ENCODE results near the gene RAB17. TPM values are rescaled to one million over a fixed set of nuclear protein-coding genes. Genes with fewer than 3 reads are reported as not detected.

The RAB17 gene
- total and polyA plus RNA-seq, 10 of the 15 experiments (the other 5 are each of a cell fraction or from before 2014, with no cell fraction given): 0.07 to 1.4 (median 0.28) TPM; not detected in 3

- intact Hi-C loops (cut with micrococcal nuclease; ENCODE audit: unreplicated experiment) (no loop called here), in situ Hi-C loops (cut with MboI) (no loop called here)
- WGBS (ENCODE audit: insufficient coverage, insufficient replicate concordance, low lambda C conversion rate, missing lambda C conversion rate): 32% methylated on average over 14 of the region's 14 CpGs
- H4K20me1 ChIP-seq (ENCODE audit: control insufficient read depth, insufficient read depth): no peaks in the 10 kb centered on the region
- SMC1A ChIA-PET (ENCODE audit: uncharacterized antibody, unreplicated experiment): no interaction called here
- H3K27ac ChIP-seq (ENCODE audit: control insufficient read depth, insufficient read depth): no peak overlapping the region
- POLR2A ChIA-PET: no interaction called here
- no peak overlapping the region for H2AFZ ChIP-seq (ENCODE audit: control insufficient read depth, low read depth, low read length)
- H3K27me3 ChIP-seq (replicated peaks in 1 of 2; ENCODE audit: control insufficient read depth in 2 of 2, insufficient read depth in 2 of 2, low read length in 1 of 2): peaks cover 4 to 9% of the 10 kb centered on the region in 2 experiments; a peak in 3 of 4 replicates
- no peak for FAIRE-seq
- DNase-seq (ENCODE audit: low read depth, low spot score): no peak
- no peak overlapping the region for H3K4me3 ChIP-seq
- H3K79me2 ChIP-seq (ENCODE audit: control insufficient read depth, insufficient read depth, low read length): no peaks in the 10 kb centered on the region
- no peak overlapping the region for H3K9ac ChIP-seq (ENCODE audit: control insufficient read depth, insufficient read depth, low read length)
- 0 out of 3 replicates have a peak, but pooled peaks have one; percentile 20 for ATAC-seq
- no peaks in the 10 kb centered on the region for H3K4me1 ChIP-seq (ENCODE audit: control insufficient read depth, insufficient read depth, low read length)
- CTCF ChIA-PET: no interaction called here
- no peaks in the 10 kb centered on the region for H3K9me3 ChIP-seq (replicated peaks; ENCODE audit: control insufficient read depth, insufficient read depth, low read length)
- RAD21 ChIA-PET (ENCODE audit: unreplicated experiment): no interaction called here
- TF ChIP-seq ZNF687 (IDR thresholded peaks at IDR 0.05) (no peak), CBFB (IDR thresholded peaks at IDR 0.05; ENCODE audit: low read depth) (no peak), POLR2AphosphoS5 (IDR thresholded peaks at IDR 0.05; ENCODE audit: low read length) (no peak), MTA3 (IDR thresholded peaks at IDR 0.05; ENCODE audit: borderline replicate concordance, low read length) (no peak), CHD4 (IDR thresholded peaks at IDR 0.05) (no peak)
- TF ChIP-seq, protein P1, sequence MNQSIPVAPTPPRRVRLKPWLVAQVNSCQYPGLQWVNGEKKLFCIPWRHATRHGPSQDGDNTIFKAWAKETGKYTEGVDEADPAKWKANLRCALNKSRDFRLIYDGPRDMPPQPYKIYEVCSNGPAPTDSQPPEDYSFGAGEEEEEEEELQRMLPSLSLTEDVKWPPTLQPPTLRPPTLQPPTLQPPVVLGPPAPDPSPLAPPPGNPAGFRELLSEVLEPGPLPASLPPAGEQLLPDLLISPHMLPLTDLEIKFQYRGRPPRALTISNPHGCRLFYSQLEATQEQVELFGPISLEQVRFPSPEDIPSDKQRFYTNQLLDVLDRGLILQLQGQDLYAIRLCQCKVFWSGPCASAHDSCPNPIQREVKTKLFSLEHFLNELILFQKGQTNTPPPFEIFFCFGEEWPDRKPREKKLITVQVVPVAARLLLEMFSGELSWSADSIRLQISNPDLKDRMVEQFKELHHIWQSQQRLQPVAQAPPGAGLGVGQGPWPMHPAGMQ (IDR thresholded peaks at IDR 0.05; ENCODE audit: borderline replicate concordance): no peak
- BruUV-seq (replicated peaks): no TSS peak
- H3K36me3 ChIP-seq (ENCODE audit: control insufficient read depth in 2 of 2, insufficient read depth in 2 of 2, low read length in 1 of 2): no peaks in the 10 kb centered on the region
- no peak overlapping the region for H3K4me2 ChIP-seq (ENCODE audit: control insufficient read depth, insufficient read depth)
Observed at GRCh38 chr2:237631007-237631785, 40.7 kb upstream of the RAB17 start.

All from GM12878 (cell line).